SK-N-DZ (cell line): Measurements from ENCODE around the gene PTS.

Source experiments
- DNase-seq: peaks from one replicate; pipeline ENCODE4 v3.0.0-alpha.2; 2015; ENCODE audit warnings: low spot score
- small RNA-seq, 2 experiments: library from RNA; depleted of rRNA; stranded (forward); fragments of <200 nt; gene quantifications; one replicate each; pipeline ENCODE3, GENCODE V24; 2014

The PTS gene

DNA sequence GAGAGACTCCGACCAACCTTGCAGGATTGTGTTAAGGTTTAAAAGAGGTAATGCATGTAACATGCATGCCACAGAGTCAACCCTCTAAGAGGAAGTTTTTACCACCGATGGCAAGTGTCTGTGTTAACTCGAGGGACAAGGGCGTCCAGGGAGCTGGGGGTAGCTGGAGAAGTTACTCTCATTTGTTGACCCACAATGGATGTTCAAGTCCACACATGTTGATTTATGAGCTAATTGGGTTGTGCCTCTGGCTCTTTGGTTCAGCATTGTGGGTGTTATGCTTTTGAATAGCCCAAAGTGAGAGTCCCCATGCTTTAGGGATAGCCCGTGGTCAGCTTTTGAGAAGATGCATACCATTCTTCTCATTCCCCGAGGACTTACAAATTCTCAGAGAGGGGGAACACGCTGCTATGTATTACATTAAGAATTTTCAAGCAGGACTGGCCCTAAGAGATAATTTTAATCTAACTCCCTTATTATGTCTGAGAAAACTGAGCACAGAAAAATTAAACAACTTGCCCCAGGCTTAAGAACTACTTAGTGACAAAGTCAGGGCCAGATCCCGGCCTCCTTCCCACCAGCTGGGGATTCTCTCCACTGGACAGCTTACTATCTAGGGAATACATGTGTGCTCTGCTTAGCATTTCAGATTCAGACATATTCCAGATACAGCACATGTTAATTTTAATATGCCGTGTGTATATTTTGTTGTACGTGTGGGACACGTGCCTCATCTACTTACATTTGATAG lies 39.6 kb downstream of the PTS start:
- peak; percentile 18 for DNase-seq

DNA sequence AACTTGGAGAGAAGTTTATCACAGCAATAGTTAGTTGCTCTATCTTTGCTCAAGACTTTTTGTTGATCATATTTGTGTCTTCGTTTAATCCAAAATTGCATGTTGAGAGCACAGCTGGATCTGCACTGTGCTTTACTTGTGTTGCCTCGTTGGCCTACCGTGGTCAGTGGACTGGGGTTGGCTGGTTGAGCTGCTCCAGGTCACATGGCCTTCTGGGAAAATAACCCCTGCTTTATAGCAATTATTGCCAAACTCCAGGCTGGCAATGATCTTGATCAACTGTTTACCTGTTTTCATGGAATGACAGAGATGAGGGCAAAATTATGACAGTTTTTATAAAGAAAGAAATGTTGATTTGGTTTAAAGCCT lies 40.2 kb downstream of the PTS start:
- no peak for DNase-seq

- DNase-seq = no peak
Measured at GRCh38 chr11:112267188-112267591, 41.0 kb downstream of the PTS start.

DNA sequence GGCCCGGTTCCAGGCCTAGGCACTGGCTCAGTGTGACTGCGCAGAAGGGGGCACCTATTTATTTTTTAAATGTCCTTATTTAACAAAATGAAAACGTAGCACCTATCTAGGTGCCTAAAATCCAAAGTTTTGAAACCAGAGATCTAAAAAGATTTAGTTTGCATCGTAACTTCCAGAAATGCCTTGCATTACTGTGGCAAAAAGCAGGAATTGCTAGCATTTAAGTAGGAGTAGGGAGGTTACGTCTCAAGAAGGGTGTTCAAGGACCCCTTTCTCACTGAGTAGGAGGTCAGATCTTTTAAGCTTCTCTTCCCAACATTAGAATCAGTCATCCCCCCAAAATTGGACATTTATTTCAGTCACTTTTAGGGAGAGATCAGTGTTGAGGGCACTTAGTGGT lies 42.2 kb downstream of the PTS start:
- DNase-seq = no peak

DNA sequence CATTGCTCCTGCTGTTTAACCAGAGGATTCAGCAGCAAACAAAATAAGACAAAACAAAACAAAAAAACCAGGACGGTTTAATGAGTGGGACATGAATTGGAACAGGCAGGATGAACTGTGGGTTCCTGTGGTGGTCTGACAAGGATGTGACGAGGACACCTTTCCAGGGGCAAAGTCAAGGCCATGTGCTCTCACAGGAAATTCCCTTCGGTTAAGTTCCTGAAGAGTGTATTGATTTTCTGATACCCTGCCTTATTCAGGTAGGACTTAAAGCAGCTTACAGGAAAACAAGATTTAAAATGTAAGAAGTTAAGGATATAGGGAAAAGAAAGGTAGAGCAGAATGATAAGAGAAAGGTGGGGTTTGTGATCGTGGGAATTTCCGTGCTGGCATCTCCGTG lies 42.9 kb downstream of the PTS start:
- no peak for DNase-seq

DNA sequence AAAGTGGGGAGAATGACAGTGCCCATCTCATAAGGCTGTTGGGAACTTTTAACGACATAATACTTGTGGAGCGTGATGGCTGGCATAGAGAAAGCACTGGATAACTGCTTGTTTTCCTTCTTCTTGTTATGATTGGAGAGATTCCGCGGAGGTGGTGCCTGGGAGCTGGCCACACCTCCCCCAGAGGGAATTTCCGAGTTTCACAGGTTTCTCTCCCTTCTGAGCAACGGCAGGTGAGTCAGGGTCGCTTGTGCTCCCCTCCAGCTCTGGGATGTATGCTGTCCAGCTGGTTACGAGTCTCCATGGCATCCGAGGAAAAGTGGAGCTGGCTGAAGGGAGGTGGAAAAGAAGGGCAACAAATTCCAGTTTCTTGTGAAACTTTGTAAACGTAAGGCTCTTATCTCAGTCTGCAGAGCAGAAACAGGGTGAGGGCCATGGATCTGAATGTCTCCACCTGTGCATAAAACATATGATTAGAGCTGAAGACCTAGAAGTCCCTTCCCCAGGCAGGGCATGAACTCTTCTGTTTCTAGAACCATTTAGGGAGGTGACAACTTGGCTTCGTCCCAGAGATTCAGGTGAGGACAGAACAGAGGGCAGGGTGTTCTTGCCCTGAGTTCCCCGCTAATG lies 44.4 kb downstream of the PTS start:
- no peak for DNase-seq

DNA sequence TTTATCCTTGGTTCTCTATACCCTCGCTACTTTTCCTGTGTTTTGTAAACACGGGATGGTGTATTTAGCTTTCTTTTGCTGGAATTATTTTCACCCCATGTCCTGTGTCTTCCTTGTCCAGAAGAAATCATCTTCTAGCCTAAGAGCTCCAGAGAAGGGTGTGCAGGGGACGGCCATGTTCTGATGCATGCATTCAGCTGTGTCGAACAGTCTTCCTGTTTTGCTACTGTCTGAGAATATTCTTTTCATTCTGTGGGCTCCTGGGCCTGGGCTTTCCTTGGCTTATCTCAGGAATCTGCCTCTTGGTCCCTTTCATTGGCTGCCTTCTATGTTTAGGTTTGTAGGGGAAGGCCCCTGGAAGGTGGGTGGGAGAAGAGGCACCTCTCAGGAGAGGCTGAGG lies 45.0 kb downstream of the PTS start:
- no peak for DNase-seq

DNA sequence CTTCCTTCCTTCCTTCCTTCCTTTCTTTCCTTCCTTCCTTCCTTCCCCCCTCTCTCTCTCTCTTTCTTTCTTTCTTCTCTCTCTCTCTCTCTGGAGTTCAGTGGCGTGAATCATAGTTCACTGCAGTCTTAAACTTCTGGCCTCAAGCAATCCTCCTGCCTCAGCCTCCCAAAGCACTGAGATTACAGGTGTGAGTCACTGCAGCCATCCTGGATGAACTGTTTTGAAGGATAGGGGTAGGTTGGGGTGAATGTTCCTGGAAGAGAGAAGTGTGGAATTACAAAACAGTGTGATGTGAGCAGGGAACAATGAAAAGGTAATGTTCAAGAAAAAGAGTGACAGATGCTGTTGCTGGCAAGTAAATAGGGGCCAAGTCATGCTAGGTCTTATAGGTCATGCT lies 46.8 kb downstream of the PTS start:
- no peak for DNase-seq

- no peak for DNase-seq
Measured at GRCh38 chr11:112274007-112274783, 48.0 kb downstream of the PTS start.

DNA sequence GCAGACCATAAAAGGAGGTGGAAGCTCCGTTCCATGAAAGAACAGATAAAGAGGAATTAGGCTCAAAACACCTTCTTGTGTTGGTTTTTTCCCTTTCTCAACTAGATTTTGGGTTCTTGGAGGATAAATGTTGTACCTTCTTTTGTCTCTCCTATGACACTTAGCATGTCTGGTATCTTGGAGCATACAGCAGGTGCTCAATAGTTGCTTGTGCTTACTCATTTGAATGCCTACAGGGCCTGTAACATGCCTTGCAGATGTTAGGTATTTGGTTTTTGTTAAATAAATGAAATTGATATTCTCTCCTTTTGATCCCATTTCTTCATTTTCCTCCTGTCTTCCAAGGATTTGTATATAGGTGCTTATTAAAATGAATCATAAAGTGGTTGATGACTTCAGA lies 50.8 kb downstream of the PTS start:
- DNase-seq = no peak

- no peak for DNase-seq
Measured at GRCh38 chr11:112277941-112278340, 51.7 kb downstream of the PTS start.

GRCh38 chr11:112278803-112279202 lies 52.6 kb downstream of the PTS start:
- DNase-seq = no peak

DNA sequence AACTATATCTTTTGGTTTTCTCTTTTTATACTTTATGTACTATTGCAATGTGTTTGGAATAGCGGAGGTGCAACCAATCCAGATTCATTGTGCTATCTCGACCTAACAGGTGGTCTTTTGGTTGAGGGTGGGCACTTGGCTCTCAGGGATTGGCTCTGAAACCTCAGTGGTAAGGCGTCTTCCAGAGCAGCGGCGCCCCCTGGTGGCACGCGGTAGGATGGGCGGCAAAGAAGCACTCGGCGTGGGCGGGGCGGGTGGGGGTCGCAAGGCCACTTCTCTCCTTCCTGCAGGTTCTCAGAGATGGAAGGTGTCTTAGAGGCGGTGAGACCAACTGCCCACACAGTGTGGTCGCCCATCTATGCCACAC lies 53.7 kb downstream of the PTS start:
- peak; percentile 47 for DNase-seq

GRCh38 chr11:112280268-112281126 lies 54.3 kb downstream of the PTS start:
- DNase-seq = peak; percentile 80

DNA sequence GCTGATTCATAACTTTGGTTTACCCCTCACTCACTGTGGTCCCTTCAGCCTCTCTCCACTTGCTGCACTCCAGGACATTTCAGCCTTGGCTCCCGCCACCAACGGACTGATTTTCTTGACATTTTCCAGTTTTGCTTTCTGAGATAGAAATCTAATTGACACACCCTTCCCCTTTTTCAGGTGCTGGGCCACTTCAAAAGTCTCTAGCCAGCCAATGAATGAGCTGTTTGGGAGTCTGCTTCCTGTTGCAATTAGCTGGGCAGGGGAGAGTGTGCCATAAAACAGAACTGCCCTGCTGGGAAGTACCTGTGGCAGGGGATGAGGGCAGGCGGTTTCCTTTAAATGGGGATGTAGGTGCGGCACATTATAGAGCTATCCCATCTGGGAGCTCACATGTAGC lies 55.5 kb downstream of the PTS start:
- no peak for DNase-seq

Small RNA genes lying within 50 kb of the gene (small RNA-seq; reads per million reads assigned to genes)
- gene MRPS36P4 = 0 reads per million in 2 experiments
